HUES6 (cell line): ENCODE results near the gene SLC10A4.
A peak's percentile ranks its signal among the peaks of the same experiment; 100 is the strongest.

Source experiments
- H3K27ac ChIP-seq: 2 replicates; pipeline ENCODE4 v1.7.0; 2013; ENCODE audit warnings: low read depth, mild to moderate bottlenecking, low read length, inconsistent platforms
- H3K27me3 ChIP-seq: 2 replicates; pipeline ENCODE4 v1.6.1; 2013; ENCODE audit warnings: low read length; ENCODE audit not compliant: control insufficient read depth, insufficient read depth
- H3K36me3 ChIP-seq: 2 replicates; pipeline ENCODE4 v1.6.1; 2013; ENCODE audit warnings: low read length; ENCODE audit not compliant: control insufficient read depth, insufficient read depth
- H3K4me1 ChIP-seq: 2 replicates; pipeline ENCODE4 v1.6.1; 2013; ENCODE audit warnings: low read length; ENCODE audit not compliant: control insufficient read depth, insufficient read depth
- H3K4me3 ChIP-seq: 2 replicates; pipeline ENCODE4 v1.5.1; 2013; ENCODE audit warnings: low read depth, low read length
- H3K9ac ChIP-seq: one replicate; pipeline ENCODE4 v1.6.1; 2013; ENCODE audit warnings: mild to moderate bottlenecking, low read length
- H3K9me3 ChIP-seq: 2 replicates; pipeline ENCODE4 v1.6.1; 2013; ENCODE audit warnings: low read depth, low read length; ENCODE audit not compliant: control insufficient read depth, insufficient read depth

SLC10A4 gene

DNA sequence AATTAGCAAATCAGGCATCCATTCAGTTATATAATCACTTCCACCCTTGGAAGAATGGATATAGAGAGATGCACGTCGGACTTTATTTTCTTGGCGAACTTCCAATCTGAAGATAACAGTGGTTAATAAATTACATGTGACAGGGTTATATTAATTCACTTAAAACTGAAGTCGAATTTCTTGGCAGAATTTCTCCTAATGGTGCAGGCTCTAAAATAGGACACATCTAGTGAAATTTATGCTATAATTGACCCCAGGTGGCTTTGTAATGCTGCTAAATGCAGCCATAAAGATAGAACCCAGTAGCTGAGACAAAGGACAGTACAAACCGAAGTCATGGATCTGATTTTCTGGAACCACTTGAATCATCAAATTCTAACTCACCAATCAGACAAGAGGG lies 20.8 kb upstream of the SLC10A4 start:
- H3K36me3 ChIP-seq, result no peaks in the 10 kb centered on the region
- H3K4me1 ChIP-seq, result no peaks in the 10 kb centered on the region
- no peak overlapping the region for H3K9ac ChIP-seq
- H3K27ac ChIP-seq, result no peak overlapping the region
- H3K27me3 ChIP-seq, result no peaks in the 10 kb centered on the region
- no peaks in the 10 kb centered on the region for H3K9me3 ChIP-seq
- no peak overlapping the region for H3K4me3 ChIP-seq

DNA sequence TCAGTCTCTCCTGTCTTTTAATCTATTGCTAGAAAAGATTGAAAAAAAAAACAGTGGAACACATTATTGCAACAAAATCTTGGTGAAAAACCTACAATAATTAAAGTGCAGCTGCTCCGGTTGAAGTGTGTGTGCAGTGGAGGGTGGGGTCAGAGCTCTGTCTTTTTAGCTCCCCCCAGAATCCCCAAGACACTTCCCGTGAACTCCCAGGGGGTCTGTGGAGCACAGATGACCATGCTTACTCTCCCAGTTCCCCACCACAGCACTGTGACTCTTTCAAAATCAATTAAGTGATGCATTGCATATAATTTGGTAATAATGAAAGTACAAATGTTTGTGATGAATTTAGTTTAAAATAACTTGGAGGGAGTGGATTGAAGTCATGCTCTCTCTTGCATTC lies 15.7 kb upstream of the SLC10A4 start:
- Histone ChIP-seq H3K4me3 (no peak overlapping the region), H3K36me3 (no peaks in the 10 kb centered on the region), H3K27me3 (no peaks in the 10 kb centered on the region)

DNA sequence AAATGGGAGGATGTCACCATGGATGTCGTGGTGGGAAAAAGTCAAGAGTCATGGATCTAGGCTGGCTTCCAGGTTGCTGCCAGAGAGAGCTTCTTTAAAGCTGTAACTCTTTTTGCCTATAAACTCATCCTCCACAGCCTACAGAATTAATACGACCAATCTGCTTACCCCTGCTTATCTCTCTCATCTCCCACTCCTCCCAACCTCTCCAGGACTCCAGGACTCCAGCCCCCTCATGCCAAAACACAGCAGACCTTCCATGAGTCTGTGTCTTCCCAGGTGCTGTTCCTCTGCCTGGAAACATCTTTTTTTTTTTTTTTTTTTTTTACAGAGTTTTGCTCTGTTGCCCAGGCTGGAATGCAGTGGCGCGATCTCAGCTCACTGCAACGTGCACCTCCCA lies 15.3 kb upstream of the SLC10A4 start:
- no peaks in the 10 kb centered on the region for H3K27me3 ChIP-seq
- H3K9me3 ChIP-seq, result no peaks in the 10 kb centered on the region
- H3K9ac ChIP-seq, result no peak overlapping the region
- no peaks in the 10 kb centered on the region for H3K36me3 ChIP-seq
- H3K4me1 ChIP-seq, result no peaks in the 10 kb centered on the region; the same call in 1 of the 2 replicates
- no peak overlapping the region for H3K27ac ChIP-seq
- no peak overlapping the region for H3K4me3 ChIP-seq

More for the DNA sequence above, 15.7 kb upstream of the SLC10A4 start:
- Histone ChIP-seq H3K9me3 (no peaks in the 10 kb centered on the region), H3K9ac (no peak overlapping the region), H3K4me1 (no peaks in the 10 kb centered on the region; the same call in 1 of the 2 replicates), H3K27ac (no peak overlapping the region)

DNA sequence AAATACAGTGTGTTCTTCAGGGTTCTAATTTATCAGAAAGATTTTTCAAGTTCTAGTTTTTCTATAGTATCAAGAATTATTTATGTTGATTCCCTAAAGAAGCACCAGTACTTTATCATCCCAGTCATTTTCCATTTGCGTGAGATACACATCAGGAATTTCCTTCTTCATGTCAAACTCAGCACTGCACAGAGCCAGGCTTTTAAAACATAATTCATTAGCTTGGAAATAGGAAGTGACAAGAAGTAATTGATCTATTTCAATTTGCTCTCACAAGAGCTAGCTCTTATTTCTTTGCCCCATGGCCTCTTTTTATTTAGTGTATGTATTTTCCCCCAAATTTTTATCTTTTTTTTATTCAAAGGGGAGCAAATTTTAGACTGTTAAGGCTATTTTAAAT lies 13.0 kb upstream of the SLC10A4 start:
- Histone ChIP-seq H3K36me3 (no peaks in the 10 kb centered on the region), H3K27me3 (no peaks in the 10 kb centered on the region), H3K4me3 (no peak overlapping the region), H3K9ac (no peak overlapping the region), H3K9me3 (no peaks in the 10 kb centered on the region), H3K27ac (no peak overlapping the region), H3K4me1 (no peaks in the 10 kb centered on the region; the same call in 1 of the 2 replicates)

DNA sequence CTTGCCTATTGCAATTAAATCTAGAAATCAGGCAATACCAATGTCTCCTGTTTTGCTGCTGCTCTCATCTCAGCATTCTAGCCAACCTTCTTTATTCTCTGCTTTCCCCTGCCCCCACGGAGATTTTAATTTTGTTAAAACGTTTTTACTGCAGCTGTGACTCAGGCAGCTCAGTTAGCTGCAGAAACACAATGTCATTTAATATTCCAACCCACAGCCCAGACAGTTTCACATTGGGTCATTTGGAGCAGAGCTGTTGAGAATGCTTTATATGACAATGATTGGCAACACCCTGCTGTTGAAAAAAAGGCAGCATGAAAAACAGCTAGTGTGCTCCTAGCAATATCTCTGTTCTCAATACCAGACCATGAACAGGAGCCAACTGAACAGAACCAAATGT lies 12.6 kb upstream of the SLC10A4 start:
- Histone ChIP-seq H3K27ac (no peak overlapping the region), H3K27me3 (no peaks in the 10 kb centered on the region), H3K9ac (no peak overlapping the region), H3K4me3 (no peak overlapping the region), H3K9me3 (no peaks in the 10 kb centered on the region), H3K36me3 (no peaks in the 10 kb centered on the region), H3K4me1 (no peaks in the 10 kb centered on the region; the same call in 1 of the 2 replicates)

DNA sequence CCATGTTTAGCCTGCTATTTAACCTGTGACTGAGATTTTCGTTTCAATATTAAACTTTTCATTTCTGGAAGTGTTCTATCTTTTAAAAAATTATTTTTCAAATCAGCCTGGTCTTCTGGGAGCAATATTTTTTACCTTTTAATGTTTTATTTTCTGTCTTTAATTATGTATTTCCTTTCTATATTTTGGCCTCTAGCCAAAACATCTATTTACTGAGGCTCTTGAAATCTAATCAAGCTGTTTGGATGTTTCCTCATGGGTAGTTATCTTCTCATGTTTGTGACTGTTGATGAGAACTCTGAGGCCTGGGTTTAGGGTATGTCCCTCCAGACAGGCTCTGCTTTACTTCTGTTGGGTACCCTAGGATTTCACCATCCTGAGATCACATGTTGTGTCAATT lies 10.3 kb upstream of the SLC10A4 start:
- Histone ChIP-seq H3K27ac (no peak overlapping the region), H3K9me3 (no peaks in the 10 kb centered on the region), H3K27me3 (no peaks in the 10 kb centered on the region), H3K9ac (no peak overlapping the region), H3K4me1 (no peaks in the 10 kb centered on the region; the same call in 1 of the 2 replicates), H3K4me3 (no peak overlapping the region), H3K36me3 (no peaks in the 10 kb centered on the region)

DNA sequence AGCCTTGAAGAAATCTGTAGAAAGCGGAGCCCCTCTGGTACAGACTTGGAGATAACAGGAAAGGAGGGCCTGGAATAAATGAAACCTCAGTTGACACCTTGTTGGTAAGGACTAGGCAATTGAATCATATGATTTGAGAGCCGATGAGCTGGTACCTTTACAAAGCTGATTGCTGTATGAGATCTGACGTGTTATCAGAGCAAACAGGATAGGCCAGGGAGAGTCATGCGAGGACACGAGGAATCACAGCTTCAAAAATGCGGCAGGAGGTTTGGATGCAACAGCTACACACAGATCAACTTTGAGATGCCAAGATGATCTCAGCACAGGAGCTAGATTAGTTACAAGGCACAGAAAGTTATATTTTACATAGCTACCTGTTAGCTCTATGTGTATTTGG lies 7.4 kb upstream of the SLC10A4 start:
- H3K36me3 ChIP-seq, result no peaks in the 10 kb centered on the region
- no peaks in the 10 kb centered on the region for H3K9me3 ChIP-seq
- H3K4me1 ChIP-seq, result no peaks in the 10 kb centered on the region
- H3K9ac ChIP-seq, result no peak overlapping the region
- no peak overlapping the region for H3K27ac ChIP-seq
- H3K27me3 ChIP-seq, result no peaks in the 10 kb centered on the region
- H3K4me3 ChIP-seq, result no peak overlapping the region

DNA sequence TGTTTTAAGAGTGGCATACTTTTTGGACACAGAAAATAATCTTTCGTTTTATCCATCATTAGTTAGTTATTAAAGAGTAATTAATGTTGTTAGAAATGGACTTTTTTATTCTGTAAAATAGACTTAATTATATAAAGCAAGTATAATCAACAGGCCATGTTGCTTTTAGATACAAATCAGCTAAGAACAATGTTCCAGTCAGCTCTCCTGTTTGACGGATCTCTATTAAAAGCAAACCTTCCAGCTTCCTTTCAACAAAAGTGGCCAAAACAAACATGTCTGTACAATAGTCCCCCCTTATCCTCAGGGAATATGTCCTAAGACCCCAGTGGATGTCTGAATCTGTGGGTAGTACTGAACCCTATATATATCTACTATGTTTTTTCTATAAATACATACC lies 4.9 kb upstream of the SLC10A4 start:
- no peak overlapping the region for H3K27ac ChIP-seq
- peaks cover 6% of the 10 kb centered on the region; the same call in 1 of the 2 replicates for H3K4me1 ChIP-seq
- H3K36me3 ChIP-seq, result no peaks in the 10 kb centered on the region
- H3K9me3 ChIP-seq, result no peaks in the 10 kb centered on the region
- peaks cover 20% of the 10 kb centered on the region for H3K27me3 ChIP-seq
- no peak overlapping the region for H3K9ac ChIP-seq
- H3K4me3 ChIP-seq, result no peak overlapping the region

DNA sequence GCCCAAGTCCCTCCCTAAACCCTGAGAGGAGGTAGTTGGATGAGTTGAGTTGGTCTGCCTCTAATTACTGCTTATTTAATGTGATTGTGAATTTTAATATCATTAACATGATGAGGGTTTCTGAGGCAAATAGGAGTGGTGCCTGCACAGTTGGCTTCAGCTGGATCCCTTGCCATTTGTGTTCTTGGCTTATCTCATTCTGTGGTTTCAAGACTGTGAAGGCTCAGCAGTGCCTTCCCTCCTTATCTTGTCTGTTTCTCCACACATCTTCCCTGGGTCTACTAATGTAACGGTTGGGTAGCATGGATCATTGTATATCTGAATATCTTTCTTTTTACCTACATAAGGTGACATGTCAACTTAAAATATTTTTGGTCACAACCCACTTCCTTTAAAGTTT lies 1.6 kb upstream of the SLC10A4 start:
- Histone ChIP-seq H3K9me3 (no peaks in the 10 kb centered on the region), H3K27me3 (peaks cover 48% of the 10 kb centered on the region), H3K9ac (no peak overlapping the region), H3K27ac (no peak overlapping the region), H3K4me3 (no peak overlapping the region), H3K4me1 (peaks cover 6% of the 10 kb centered on the region; the same call in 1 of the 2 replicates), H3K36me3 (no peaks in the 10 kb centered on the region)

DNA sequence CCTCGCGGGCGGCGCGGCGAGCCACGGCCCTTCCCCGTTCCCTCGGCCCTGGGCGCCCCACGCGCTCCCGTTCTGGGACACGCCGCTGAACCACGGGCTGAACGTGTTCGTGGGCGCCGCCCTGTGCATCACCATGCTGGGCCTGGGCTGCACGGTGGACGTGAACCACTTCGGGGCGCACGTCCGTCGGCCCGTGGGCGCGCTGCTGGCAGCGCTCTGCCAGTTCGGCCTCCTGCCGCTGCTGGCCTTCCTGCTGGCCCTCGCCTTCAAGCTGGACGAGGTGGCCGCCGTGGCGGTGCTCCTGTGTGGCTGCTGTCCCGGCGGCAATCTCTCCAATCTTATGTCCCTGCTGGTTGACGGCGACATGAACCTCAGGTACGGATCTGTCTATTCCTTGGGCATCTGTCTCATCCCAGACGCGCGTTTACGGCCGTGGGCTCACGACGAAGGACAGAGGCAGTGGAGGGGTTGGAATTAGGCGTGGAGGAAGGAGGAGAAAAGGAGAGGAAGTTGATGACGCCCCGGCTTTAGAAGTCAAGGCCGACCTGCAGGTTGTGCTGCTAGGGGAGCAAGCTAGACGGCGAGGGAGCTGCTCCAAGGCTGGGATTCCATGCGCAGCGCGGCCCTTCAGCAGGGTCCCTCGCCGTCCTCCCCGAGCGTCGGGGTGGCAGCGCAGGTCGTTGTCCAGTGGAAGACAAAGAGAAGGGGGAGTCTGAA lies 792 bp downstream of the SLC10A4 start:
- Histone ChIP-seq H3K27me3 (peaks cover 68% of the 10 kb centered on the region), H3K9ac (peak overlapping the region; percentile 73), H3K36me3 (no peaks in the 10 kb centered on the region), H3K4me1 (peaks cover 6% of the 10 kb centered on the region; the same call in 1 of the 2 replicates), H3K4me3 (peak overlapping the region; percentile 63), H3K9me3 (no peaks in the 10 kb centered on the region), H3K27ac (no peak overlapping the region)

DNA sequence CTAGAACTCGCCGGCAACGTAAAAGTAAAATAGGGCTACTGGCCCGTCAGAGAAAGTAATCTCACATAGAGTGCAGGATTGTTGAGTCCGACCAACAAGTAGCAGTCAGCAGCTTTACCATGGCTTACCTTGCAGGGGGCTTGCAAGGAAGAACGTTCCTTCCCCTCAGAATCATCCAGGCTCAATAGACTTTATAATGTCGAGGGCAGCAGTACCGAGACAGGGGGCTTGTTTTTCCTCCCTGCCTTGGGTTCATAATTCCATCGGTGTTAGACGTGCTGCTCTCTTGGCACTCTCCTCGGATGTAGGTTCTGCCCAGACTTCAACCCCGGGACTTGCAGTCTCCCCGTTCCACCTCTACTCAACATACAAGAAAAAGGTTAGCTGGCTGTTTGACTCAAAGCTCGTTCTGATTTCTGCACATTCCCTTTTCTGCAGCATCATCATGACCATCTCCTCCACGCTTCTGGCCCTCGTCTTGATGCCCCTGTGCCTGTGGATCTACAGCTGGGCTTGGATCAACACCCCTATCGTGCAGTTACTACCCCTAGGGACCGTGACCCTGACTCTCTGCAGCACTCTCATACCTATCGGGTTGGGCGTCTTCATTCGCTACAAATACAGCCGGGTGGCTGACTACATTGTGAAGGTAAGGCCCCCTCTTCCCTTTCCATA lies 1.5 kb downstream of the SLC10A4 start:
- H3K27me3 ChIP-seq, result peaks cover 75% of the 10 kb centered on the region
- peaks cover 9% of the 10 kb centered on the region; the same call in 1 of the 2 replicates for H3K4me1 ChIP-seq
- H3K9me3 ChIP-seq, result no peaks in the 10 kb centered on the region
- no peaks in the 10 kb centered on the region for H3K36me3 ChIP-seq
- no peak overlapping the region for H3K27ac ChIP-seq
- H3K9ac ChIP-seq, result no peak overlapping the region
- H3K4me3 ChIP-seq, result peak overlapping the region; percentile 63
